GM12878 (cell line): ENCODE measurements around the gene CAPN14.

ENCODE experiments used
- HDGF ChIP-seq: fragments of 450-650 bp; IDR thresholded peaks from 2 replicates; pipeline ENCODE4 v1.6.1; 2016; ENCODE audit warnings: antibody characterized with exemption
- RFX5 ChIP-seq: IDR thresholded peaks from 2 replicates; pipeline ENCODE4 v1.6.1; 2011; ENCODE audit warnings: low read depth, low read length, improper control_type of control experiment
- SIN3A ChIP-seq: IDR thresholded peaks from 2 replicates; pipeline ENCODE4 v1.6.1; 2012; ENCODE audit warnings: low read depth, low read length, improper control_type of control experiment

- TF ChIP-seq RFX5 (no peak), SIN3A (no peak), HDGF (no peak)
These were observed 14.5 kb downstream of the CAPN14 start for GRCh38 chr2:31202833-31203232.
